H1 (cell line): ENCODE results near the gene CDC42SE2. TPM values are rescaled to one million over a fixed set of nuclear protein-coding genes. Genes with fewer than 3 reads are reported as not detected.

Experiments used
- CTCF ChIA-PET: fragments of 300-600 bp; sonication (Branson Sonifier 250); formaldehyde crosslinking; loops from one replicate; lab custom pipeline; 2021; ENCODE audit not compliant: partially characterized antibody; lab: Charles Lee
- POLR2A ChIA-PET: fragments of 300-600 bp; sonication (Branson Sonifier 250); formaldehyde crosslinking; loops from one replicate; lab custom pipeline; 2021; ENCODE audit warnings: inconsistent platforms; ENCODE audit not compliant: partially characterized antibody; lab: Charles Lee
- DNase-seq, 2 experiments: peaks; one replicate each; pipeline versions ENCODE4 v3.0.0 to v3.0.0-alpha.2; 2010 to 2022; ENCODE audit warnings: low spot score in 2 of 2, low read depth in 1 of 2, mixed read lengths in 1 of 2
- FAIRE-seq: peaks from 2 replicates; lab custom pipeline; 2011; peaks lifted over from hg19 to GRCh38; lab: Jason Lieb, UNC
- H2AFZ ChIP-seq: 2 replicates; pipeline ENCODE4 v1.8.1; 2012; ENCODE audit warnings: low read length, inconsistent platforms
- H2AK5ac ChIP-seq: 2 replicates; pipeline ENCODE4 v1.6.1; 2013; ENCODE audit warnings: low read depth, low read length
- H2BK120ac ChIP-seq: replicated peaks from 2 replicates; pipeline ENCODE3; 2013; ENCODE audit warnings: low read depth, low read length, inconsistent platforms
- H2BK12ac ChIP-seq: 2 replicates; pipeline ENCODE4 v1.6.1; 2013; ENCODE audit warnings: low read depth, low read length
- H2BK15ac ChIP-seq: 2 replicates; pipeline ENCODE4 v1.6.1; 2013; ENCODE audit warnings: low read length
- H2BK20ac ChIP-seq: 2 replicates; pipeline ENCODE4 v1.6.1; 2013; ENCODE audit warnings: low read length
- H2BK5ac ChIP-seq: 2 replicates; pipeline ENCODE4 v1.6.1; 2013; ENCODE audit warnings: low read depth, low read length
- H3K14ac ChIP-seq: 2 replicates; pipeline ENCODE4 v1.6.1; 2013; ENCODE audit warnings: inconsistent platforms; ENCODE audit not compliant: insufficient read length
- H3K18ac ChIP-seq: 2 replicates; pipeline ENCODE4 v1.6.1; 2013; ENCODE audit warnings: low read length; ENCODE audit errors: extremely low read depth
- H3K23ac ChIP-seq: 2 replicates; pipeline ENCODE4 v1.6.1; 2013; ENCODE audit warnings: inconsistent platforms; ENCODE audit not compliant: insufficient read length
- H3K23me2 ChIP-seq: 2 replicates; pipeline ENCODE4 v1.6.1; 2013; ENCODE audit warnings: low read depth, low read length
- H3K27ac ChIP-seq: 2 replicates; pipeline ENCODE4 v1.6.1; 2011; ENCODE audit warnings: low read depth, low read length, inconsistent platforms
- H3K27me3 ChIP-seq, 4 experiments: replicated peaks in 1 of 4; 1 replicate in 1 of 4; 2 replicates in 3 of 4; pipeline versions ENCODE4 v1.6.1 to v1.8.1; 2011 to 2013; ENCODE audit warnings: low read length in 3 of 4, mild to moderate bottlenecking in 3 of 4, inconsistent platforms in 2 of 4, mixed read lengths in 2 of 4, moderate library complexity in 1 of 4; ENCODE audit not compliant: control insufficient read depth in 3 of 4, insufficient read depth in 3 of 4; ENCODE audit errors: extremely low read depth in 1 of 4
- H3K36me3 ChIP-seq, 4 experiments: 2 replicates each; pipeline versions ENCODE4 v1.6.1 to v1.8.1; 2011 to 2013; ENCODE audit warnings: mild to moderate bottlenecking in 4 of 4, low read length in 3 of 4, moderate library complexity in 2 of 4, control low read depth in 1 of 4, inconsistent platforms in 1 of 4; ENCODE audit not compliant: insufficient read depth in 4 of 4, control insufficient read depth in 2 of 4
- H3K4ac ChIP-seq: replicated peaks from 2 replicates; pipeline ENCODE3; 2013; ENCODE audit warnings: low read length, low read depth, mixed read lengths, inconsistent platforms; ENCODE audit not compliant: insufficient read length
- H3K4me1 ChIP-seq, 4 experiments: replicated peaks in 1 of 4; 1 replicate in 1 of 4; 2 replicates in 3 of 4; pipeline versions ENCODE4 v1.6.1 to v1.8.1; 2011 to 2013; ENCODE audit warnings: low read length in 3 of 4, inconsistent platforms in 2 of 4, mixed read lengths in 1 of 4; ENCODE audit not compliant: insufficient read depth in 4 of 4, control insufficient read depth in 3 of 4
- H3K4me2 ChIP-seq, 2 experiments: 2 replicates each; pipeline versions ENCODE4 v1.6.1 to v1.8.1; 2011 to 2013; ENCODE audit warnings: low read depth in 2 of 2, low read length in 2 of 2, control low read depth in 1 of 2, inconsistent platforms in 1 of 2, mild to moderate bottlenecking in 1 of 2; ENCODE audit not compliant: insufficient read depth in 1 of 2
- H3K4me3 ChIP-seq, 4 experiments: fragments of 200-600, 300-600 bp in 1 of 4; sonication (generic), shearing (Covaris generic), sonication (Bioruptor Twin) in 1 of 4; 2 replicates each; pipeline versions ENCODE4 v1.5.1 to v1.8.1; 2011 to 2016; ENCODE audit warnings: low read length in 4 of 4, low read depth in 3 of 4, control low read depth in 2 of 4, inconsistent platforms in 2 of 4, mild to moderate bottlenecking in 2 of 4, mixed read lengths in 1 of 4, moderate library complexity in 1 of 4; ENCODE audit not compliant: insufficient read depth in 2 of 4; ENCODE audit errors: extremely low read depth in 1 of 4
- H3K56ac ChIP-seq: replicated peaks from 2 replicates; pipeline ENCODE3; 2013; ENCODE audit warnings: low read depth, mild to moderate bottlenecking, mixed read lengths, low read length, inconsistent platforms; ENCODE audit not compliant: insufficient read length
- H3K79me1 ChIP-seq: 2 replicates; pipeline ENCODE4 v1.6.1; 2013; ENCODE audit warnings: low read depth, low read length, control low read depth
- H3K79me2 ChIP-seq, 2 experiments: 2 replicates each; pipeline versions ENCODE4 v1.6.1 to v1.8.1; 2012 to 2013; ENCODE audit warnings: low read length in 2 of 2, mild to moderate bottlenecking in 2 of 2, inconsistent platforms in 1 of 2; ENCODE audit not compliant: insufficient read depth in 2 of 2, control insufficient read depth in 1 of 2
- H3K9ac ChIP-seq, 4 experiments: replicated peaks in 1 of 4; 1 replicate in 1 of 4; 2 replicates in 3 of 4; pipeline versions ENCODE4 v1.6.1 to v1.8.1; 2011 to 2013; ENCODE audit warnings: low read depth in 3 of 4, low read length in 3 of 4, control low read depth in 2 of 4, mild to moderate bottlenecking in 2 of 4, moderate library complexity in 2 of 4, inconsistent platforms in 1 of 4; ENCODE audit errors: extremely low read depth in 1 of 4
- H3K9me3 ChIP-seq, 2 experiments: 2 replicates each; pipeline versions ENCODE4 v1.6.1 to v1.8.1; 2012 to 2013; ENCODE audit warnings: mild to moderate bottlenecking in 2 of 2, moderate library complexity in 2 of 2, control low read depth in 1 of 2, inconsistent platforms in 1 of 2, low read depth in 1 of 2, low read length in 1 of 2, mixed read lengths in 1 of 2; ENCODE audit not compliant: insufficient read depth in 2 of 2
- H4K20me1 ChIP-seq, 2 experiments: replicated peaks in 1 of 2; 2 replicates each; pipeline versions ENCODE3 to v1.8.1; 2011 to 2013; ENCODE audit warnings: inconsistent platforms in 2 of 2, low read length in 2 of 2, mild to moderate bottlenecking in 1 of 2; ENCODE audit not compliant: insufficient read depth in 2 of 2, control insufficient read depth in 1 of 2
- H4K5ac ChIP-seq: 2 replicates; pipeline ENCODE4 v1.6.1; 2013; ENCODE audit warnings: low read length, low read depth, mixed read lengths, inconsistent platforms; ENCODE audit not compliant: insufficient read length
- H4K8ac ChIP-seq: 2 replicates; pipeline ENCODE4 v1.8.0; 2013; ENCODE audit warnings: mild to moderate bottlenecking, moderate library complexity, low read length, inconsistent platforms; ENCODE audit not compliant: insufficient read depth; ENCODE audit errors: extremely low read depth
- H4K91ac ChIP-seq: replicated peaks from 2 replicates; pipeline ENCODE3; 2013; ENCODE audit warnings: low read length, mixed read lengths, inconsistent platforms; ENCODE audit not compliant: insufficient read length
- ASH2L ChIP-seq: fragments of 200-600, 300-600 bp; sonication (generic); IDR thresholded peaks from one replicate; pipeline ENCODE4 v1.7.1; 2017; ENCODE audit warnings: low read length
- CEBPB ChIP-seq: IDR thresholded peaks from 2 replicates; pipeline ENCODE4 v1.6.1; 2012; ENCODE audit warnings: low read depth, low read length
- CHD1 ChIP-seq: IDR thresholded peaks from 2 replicates; pipeline ENCODE4 v1.6.1; 2012; ENCODE audit warnings: low read depth, low read length, improper control_type of control experiment
- FOSL1 ChIP-seq: IDR thresholded peaks from 2 replicates; pipeline ENCODE4 v1.6.1; 2011; ENCODE audit warnings: mild to moderate bottlenecking, low read depth, low read length, moderate library complexity; ENCODE audit not compliant: insufficient read depth
- JUND ChIP-seq: IDR thresholded peaks from 2 replicates; pipeline ENCODE4 v1.6.1; 2011; ENCODE audit warnings: mild to moderate bottlenecking, improper control_type of control experiment, low read length
- KDM1A ChIP-seq: fragments of 200-600, 300-600 bp; sonication (generic); IDR thresholded peaks from 2 replicates; pipeline ENCODE4 v1.7.1; 2016; ENCODE audit warnings: mild to moderate bottlenecking, low read length, borderline replicate concordance
- POLR2AphosphoS5 ChIP-seq: IDR thresholded peaks from 2 replicates; pipeline ENCODE4 v1.6.1; 2011; ENCODE audit warnings: low read depth, low read length
- RFX5 ChIP-seq: IDR thresholded peaks from 2 replicates; pipeline ENCODE4 v1.6.1; 2011; ENCODE audit warnings: low read depth, low read length, improper control_type of control experiment, borderline replicate concordance
- RXRA ChIP-seq: IDR thresholded peaks from 2 replicates; pipeline ENCODE4 v1.6.1; 2011; ENCODE audit warnings: low read depth, mild to moderate bottlenecking, low read length, moderate library complexity; ENCODE audit not compliant: insufficient read depth
- SAP30 ChIP-seq: fragments of 300-600 bp; sonication (generic); IDR thresholded peaks from 2 replicates; pipeline ENCODE4 v1.7.1; 2012; ENCODE audit warnings: low read length, moderate library complexity, mild to moderate bottlenecking, inconsistent platforms; ENCODE audit not compliant: insufficient read depth, insufficient replicate concordance
- SIN3A ChIP-seq, 2 experiments: IDR thresholded peaks in 1 of 2; conservative IDR thresholded peaks in 1 of 2; 2 replicates each; pipeline ENCODE4 v1.6.1; 2011 to 2012; ENCODE audit warnings: low read length in 2 of 2, improper control_type of control experiment in 1 of 2, low read depth in 1 of 2, mild to moderate bottlenecking in 1 of 2
- SIRT6 ChIP-seq: IDR thresholded peaks from one replicate; pipeline ENCODE4 v1.7.1; 2012; ENCODE audit warnings: low read length, inconsistent platforms
- SP4 ChIP-seq: IDR thresholded peaks from 2 replicates; pipeline ENCODE4 v1.6.1; 2012; ENCODE audit warnings: low read length, inconsistent platforms
- SUZ12 ChIP-seq: fragments of 200-600 bp; sonication (generic); IDR thresholded peaks from 2 replicates; pipeline ENCODE4 v1.6.1; 2012; ENCODE audit warnings: mild to moderate bottlenecking, inconsistent platforms, low read length, moderate library complexity, mixed read lengths
- YY1 ChIP-seq: IDR thresholded peaks from 2 replicates; pipeline ENCODE4 v1.6.1; 2011; ENCODE audit warnings: low read depth, mild to moderate bottlenecking, low read length
- ZNF274 ChIP-seq: IDR thresholded peaks from 2 replicates; pipeline ENCODE4 v1.7.0; 2012; ENCODE audit warnings: low read length, borderline replicate concordance; ENCODE audit errors: extremely low read depth
- WGBS, 2 experiments: shearing (Covaris generic) in 1 of 2; methylation state at CpG; one replicate each; pipeline versions ENCODE4 v1.1.6 to v1.1.7; 2013 to 2015; ENCODE audit warnings: low lambda C conversion rate in 2 of 2, mixed read lengths in 2 of 2, inconsistent platforms in 1 of 2, low coverage in 1 of 2, missing lambda C conversion rate in 1 of 2; ENCODE audit not compliant: insufficient replicate concordance in 2 of 2, insufficient coverage in 1 of 2, insufficient read length in 1 of 2; ENCODE audit errors: extremely low coverage in 1 of 2, missing lambda C conversion rate in 1 of 2; 5-methylcytosine and 5-hydroxymethylcytosine counted together
- polyA plus RNA-seq, 7 experiments: library from polyadenylated mRNA; depleted of rRNA in 3 of 7; stranded (reverse) in 5 of 7; unstranded in 2 of 7; fragments of >200 nt in 5 of 7; fragments of 200-250 nt in 2 of 7; gene quantifications; 1 replicate in 5 of 7; 2 replicates in 1 of 7; 4 replicates in 1 of 7; pipeline versions ENCODE4 v1.2.1 to v1.2.3, GENCODE V29; 2011 to 2013; ENCODE audit warnings: missing spikeins in 2 of 7, mixed read lengths in 2 of 7
- total RNA-seq: library from RNA; stranded (reverse); fragmentation: NEBNext Ultra II Directional; extraction: Animal tissue kit (Norgen Biotek cat#: 25700); gene quantifications from 2 replicates; pipeline ENCODE4 v1.2.1, GENCODE V29; 2021

The CDC42SE2 gene
- total and polyA plus RNA-seq, 2 of the 8 experiments (the other 6 are each of a cell fraction or from before 2014, with no cell fraction given) = 16.7 to 30.8 TPM

- Histone ChIP-seq H2BK20ac (no peak overlapping the region), H3K18ac (no peak overlapping the region), H3K4me3 (no peak overlapping the region), H3K79me1 (peaks cover 3% of the 10 kb centered on the region; the same call in 1 of the 2 replicates), H2BK12ac (no peak overlapping the region), H4K5ac (no peak overlapping the region), H3K4me2 (no peak overlapping the region), H3K4me1 (no peaks in the 10 kb centered on the region), H2AFZ (no peak overlapping the region), H3K9me3 (no peaks in the 10 kb centered on the region), H2BK15ac (no peak overlapping the region), H3K27me3 (no peaks in the 10 kb centered on the region), H2BK5ac (no peak overlapping the region), H2AK5ac (no peak overlapping the region), H3K27ac (no peak overlapping the region), H3K23me2 (no peaks in the 10 kb centered on the region), H3K79me2 (peaks cover 0 to 22% of the 10 kb centered on the region in 2 experiments; a peak in 3 of 4 replicates), H3K36me3 (no peaks in the 10 kb centered on the region), H3K23ac (no peak overlapping the region), H4K91ac (no peak overlapping the region), H3K9ac (no peak overlapping the region), H3K56ac (no peak overlapping the region), H3K4ac (no peak overlapping the region), H4K8ac (no peak overlapping the region), H2BK120ac (no peak overlapping the region), H4K20me1 (peaks cover 0 to 2% of the 10 kb centered on the region in 2 experiments), H3K14ac (no peak overlapping the region)
- ChIA-PET CTCF (no interaction called here), POLR2A (no interaction called here)
- FAIRE-seq (no peak), DNase-seq (no peak)
- TF ChIP-seq SAP30 = no peak
- no peak for TF ChIP-seq KDM1A
- no peak for TF ChIP-seq YY1
- no peak for TF ChIP-seq SUZ12
- no peak for TF ChIP-seq JUND
- no peak for TF ChIP-seq ASH2L
- no peak for TF ChIP-seq FOSL1
- no peak for TF ChIP-seq SP4
- TF ChIP-seq POLR2AphosphoS5 = no peak
- no peak for TF ChIP-seq ZNF274
- no peak for TF ChIP-seq SIRT6
- TF ChIP-seq SIN3A (conservative IDR thresholded peaks at IDR 0.05 in 1 of 2, IDR thresholded peaks at IDR 0.05 in 1 of 2; ENCODE audit: low read depth in 1 of 2, low read length in 2 of 2) = no peak
- no peak for TF ChIP-seq RFX5
- no peak for TF ChIP-seq CHD1
- no peak for TF ChIP-seq RXRA
- no peak for TF ChIP-seq CEBPB
- WGBS, 2 experiments = 92% methylated on average over 1 of the region's 1 CpG; no CpG with 5 or more reads in 1 of the 2 experiments
These were observed 24.5 kb downstream of the CDC42SE2 start for GRCh38 chr5:131288328-131288727.
